ENCODE data around the gene MPHOSPH9. TPM values are rescaled to one million over a fixed set of nuclear protein-coding genes. Genes with fewer than 3 reads are reported as not detected.

Gene MPHOSPH9
- total RNA-seq, 4 donors from 2014 or later: 14.2 to 25.3 (median 15.1) TPM

- DNase-seq (ENCODE audit: extremely low spot score): no peak
- Histone ChIP-seq H3K27ac (replicated peaks in 1 of 4) (peak overlapping the region in 2 of 4 donors; percentile 2 to 20), H3K36me3 (peaks cover 0 to 10% (median 4%) of the 10 kb centered on the region in 4 donors), H3K9me3 (no peaks in the 10 kb centered on the region), H3K27me3 (no peaks in the 10 kb centered on the region), H3K4me3 (no peak overlapping the region), H3K4me1 (peaks cover 29 to 65% (median 57%) of the 10 kb centered on the region in 4 donors)
- TF ChIP-seq EP300 (IDR thresholded peaks at IDR 0.05) (no peak), POLR2AphosphoS5 (IDR thresholded peaks at IDR 0.05) (no peak), POLR2A (IDR thresholded peaks at IDR 0.05; ENCODE audit: low read depth) (no peak)
- TF ChIP-seq, protein P1, sequence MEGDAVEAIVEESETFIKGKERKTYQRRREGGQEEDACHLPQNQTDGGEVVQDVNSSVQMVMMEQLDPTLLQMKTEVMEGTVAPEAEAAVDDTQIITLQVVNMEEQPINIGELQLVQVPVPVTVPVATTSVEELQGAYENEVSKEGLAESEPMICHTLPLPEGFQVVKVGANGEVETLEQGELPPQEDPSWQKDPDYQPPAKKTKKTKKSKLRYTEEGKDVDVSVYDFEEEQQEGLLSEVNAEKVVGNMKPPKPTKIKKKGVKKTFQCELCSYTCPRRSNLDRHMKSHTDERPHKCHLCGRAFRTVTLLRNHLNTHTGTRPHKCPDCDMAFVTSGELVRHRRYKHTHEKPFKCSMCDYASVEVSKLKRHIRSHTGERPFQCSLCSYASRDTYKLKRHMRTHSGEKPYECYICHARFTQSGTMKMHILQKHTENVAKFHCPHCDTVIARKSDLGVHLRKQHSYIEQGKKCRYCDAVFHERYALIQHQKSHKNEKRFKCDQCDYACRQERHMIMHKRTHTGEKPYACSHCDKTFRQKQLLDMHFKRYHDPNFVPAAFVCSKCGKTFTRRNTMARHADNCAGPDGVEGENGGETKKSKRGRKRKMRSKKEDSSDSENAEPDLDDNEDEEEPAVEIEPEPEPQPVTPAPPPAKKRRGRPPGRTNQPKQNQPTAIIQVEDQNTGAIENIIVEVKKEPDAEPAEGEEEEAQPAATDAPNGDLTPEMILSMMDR (IDR thresholded peaks at IDR 0.05): no peak
- intact Hi-C loops (cut with DNase I): loop anchor here (2.0 to 5.0 kb wide), 2 partner anchors 196 to 256 kb away; partner anchors contain the start of gene ARL6IP4
- 52% methylated on average over 2 of the region's 2 CpGs for WGBS
These were observed 5.4 kb upstream of the MPHOSPH9 start for GRCh38 chr12:123238330-123238682.

GRCh38 chr12:123237646-123238329 lies 4.8 kb upstream of the MPHOSPH9 start:
- peaks cover 0 to 10% (median 4%) of the 10 kb centered on the region in 4 donors for H3K36me3 ChIP-seq
- H3K4me3 ChIP-seq: no peak overlapping the region
- WGBS: 57% methylated on average over 6 of the region's 6 CpGs
- peak overlapping the region in 2 of 4 donors; percentile 18 to 57 for H3K27ac ChIP-seq (replicated peaks in 1 of 4)
- DNase-seq (ENCODE audit: extremely low spot score): no peak
- intact Hi-C loops (cut with DNase I): loop anchor here (2.0 to 5.0 kb wide), 2 partner anchors 195 to 255 kb away; partner anchors contain the start of gene ARL6IP4
- TF ChIP-seq, protein P1 (IDR thresholded peaks at IDR 0.05): peak; percentile 71 to 79 (median 75)
- no peak for TF ChIP-seq POLR2A (IDR thresholded peaks at IDR 0.05; ENCODE audit: low read depth)
- TF ChIP-seq EP300 (IDR thresholded peaks at IDR 0.05): no peak
- TF ChIP-seq POLR2AphosphoS5 (IDR thresholded peaks at IDR 0.05): peak in 1 of 2 donors; percentile 12
- H3K4me1 ChIP-seq: peaks cover 29 to 60% (median 53%) of the 10 kb centered on the region in 4 donors
- no peaks in the 10 kb centered on the region for H3K9me3 ChIP-seq
- H3K27me3 ChIP-seq: no peaks in the 10 kb centered on the region

DNA sequence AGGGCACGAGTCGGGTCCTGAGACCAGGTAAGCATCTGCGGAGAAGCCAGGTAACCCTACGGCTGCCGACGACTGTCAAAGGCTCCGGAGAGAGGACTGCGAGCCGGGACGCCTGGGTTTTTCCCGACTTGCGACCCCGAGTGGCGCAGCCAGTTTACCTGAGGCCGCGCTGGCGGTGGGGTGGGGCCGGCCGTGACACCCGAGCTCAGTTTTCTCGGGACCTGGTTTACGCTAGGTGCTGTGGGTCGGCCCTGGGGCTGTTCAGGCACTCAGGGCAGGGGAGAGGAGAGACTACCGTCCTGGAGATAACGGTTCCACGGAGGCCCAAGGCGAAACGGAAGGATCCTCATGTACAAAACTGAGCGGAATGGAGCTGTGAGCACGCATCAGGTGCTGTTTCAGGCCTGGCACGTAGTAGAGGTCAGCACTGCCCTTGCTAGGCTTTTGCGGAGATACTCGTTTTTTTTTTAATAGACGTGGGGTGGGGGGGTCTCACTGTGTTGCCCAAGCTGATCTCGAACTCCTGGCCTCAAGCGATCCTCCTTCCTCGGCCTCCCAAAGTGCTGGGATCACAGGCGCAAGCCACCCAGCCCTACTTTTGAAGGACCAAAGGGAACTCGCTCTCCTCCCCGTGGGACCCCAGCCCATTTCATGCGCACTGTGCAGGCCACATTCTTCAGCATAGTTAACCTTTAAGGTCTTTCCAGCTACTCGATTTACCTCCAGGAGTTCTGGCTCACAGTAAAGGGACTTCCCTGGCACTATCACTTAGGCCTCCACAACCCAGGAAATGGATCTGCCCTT lies 766 bp upstream of the MPHOSPH9 start:
- Histone ChIP-seq H3K4me1 (peaks cover 28 to 66% (median 55%) of the 10 kb centered on the region in 4 donors), H3K27me3 (no peaks in the 10 kb centered on the region), H3K27ac (replicated peaks in 1 of 4) (peak overlapping the region; percentile 87 to 93 (median 90)), H3K36me3 (peaks cover 0 to 3% (median 0%) of the 10 kb centered on the region in 4 donors), H3K4me3 (peak overlapping the region; percentile 76 to 94 (median 82)), H3K9me3 (no peaks in the 10 kb centered on the region)
- DNase-seq (ENCODE audit: extremely low spot score): no peak
- TF ChIP-seq, protein P1 (IDR thresholded peaks at IDR 0.05): peak in 1 of 3 experiments; percentile 10
- no peak for TF ChIP-seq EP300 (IDR thresholded peaks at IDR 0.05)
- no peak for TF ChIP-seq POLR2A (IDR thresholded peaks at IDR 0.05; ENCODE audit: low read depth)
- no peak for TF ChIP-seq POLR2AphosphoS5 (IDR thresholded peaks at IDR 0.05)
- 21% methylated on average over 14 of the region's 42 CpGs for whole genome bisulfite sequencing
- intact Hi-C loops (cut with DNase I): loop anchor here (5.0 kb wide), 1 partner anchor 81 kb away; the partner anchor contains the start of gene PITPNM2

DNA sequence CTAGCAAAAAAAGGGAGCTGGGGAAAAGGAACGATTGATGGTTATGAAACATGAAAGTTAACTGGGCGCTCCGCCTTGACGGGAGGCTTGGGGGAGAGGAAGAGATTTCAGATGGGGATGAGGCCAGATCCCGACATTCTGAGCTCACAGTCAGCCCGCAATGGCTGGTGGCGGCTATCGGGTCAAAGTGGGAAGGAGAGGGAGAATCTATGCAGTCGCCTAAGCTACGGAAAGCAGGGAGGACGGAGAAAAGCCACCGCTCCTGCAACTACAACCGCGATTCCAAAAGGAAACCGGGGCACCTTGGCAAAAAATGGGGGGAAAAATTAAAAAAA lies 502 bp downstream of the MPHOSPH9 start:
- peak overlapping the region; percentile 88 to 93 (median 92) for H3K27ac ChIP-seq (replicated peaks in 1 of 4)
- H3K4me3 ChIP-seq: peak overlapping the region; percentile 76 to 94 (median 82)
- 0% methylated on average over 15 of the region's 15 CpGs for WGBS
- intact Hi-C loops (cut with DNase I): loop anchor here (5.0 kb wide), 1 partner anchor 80 kb away; the partner anchor contains the start of gene PITPNM2
- DNase-seq (ENCODE audit: extremely low spot score): no peak
- H3K4me1 ChIP-seq: peaks cover 26 to 58% (median 46%) of the 10 kb centered on the region in 4 donors
- H3K36me3 ChIP-seq: no peaks in the 10 kb centered on the region
- no peaks in the 10 kb centered on the region for H3K27me3 ChIP-seq
- H3K9me3 ChIP-seq: no peaks in the 10 kb centered on the region
- no peak for TF ChIP-seq EP300 (IDR thresholded peaks at IDR 0.05)
- TF ChIP-seq POLR2A (IDR thresholded peaks at IDR 0.05; ENCODE audit: low read depth): no peak
- TF ChIP-seq, protein P1 (IDR thresholded peaks at IDR 0.05): no peak
- TF ChIP-seq POLR2AphosphoS5 (IDR thresholded peaks at IDR 0.05): no peak
